LHCN-M2 (cell line): ENCODE results near the gene SDC1. TPM values are rescaled to one million over a fixed set of nuclear protein-coding genes. Genes with fewer than 3 reads are reported as not detected.
A peak's percentile ranks its signal among the peaks of the same experiment; 100 is the strongest.

Experiments used
- DNase-seq: peaks from one replicate; pipeline ENCODE4 v3.0.0-alpha.2; 2012; ENCODE audit warnings: low read depth
- total RNA-seq: library from RNA; depleted of rRNA; stranded (reverse); fragments of >200 nt; gene quantifications from 2 replicates; pipeline ENCODE4 v1.2.3, GENCODE V29; 2014

Gene SDC1
- total RNA-seq, 1 experiment from 2014 or later = 73.1 TPM

- DNase-seq = no peak
Observed at GRCh38 chr2:20227894-20228505, 3.1 kb upstream of the SDC1 start.

GRCh38 chr2:20226152-20226545 is 1.2 kb upstream of the SDC1 start:
- DNase-seq = no peak

- peak; percentile 59 for DNase-seq
Observed at GRCh38 chr2:20225294-20226151, 593 bp upstream of the SDC1 start.

GRCh38 chr2:20224164-20224715 is 690 bp downstream of the SDC1 start:
- no peak for DNase-seq

- peak; percentile 49 for DNase-seq
Observed at GRCh38 chr2:20223407-20224163, 1.3 kb downstream of the SDC1 start.

GRCh38 chr2:20222769-20223406 is 2.0 kb downstream of the SDC1 start:
- no peak for DNase-seq

- DNase-seq = no peak
Observed at GRCh38 chr2:20222014-20222768, 2.7 kb downstream of the SDC1 start.

- DNase-seq = peak; percentile 31
Observed at GRCh38 chr2:20221555-20221973, 3.4 kb downstream of the SDC1 start.

- DNase-seq = no peak
Observed at GRCh38 chr2:20220806-20221554, 4.0 kb downstream of the SDC1 start.

GRCh38 chr2:20219763-20220380 is 5.1 kb downstream of the SDC1 start:
- no peak for DNase-seq

- DNase-seq = no peak
Observed at GRCh38 chr2:20218331-20219320, 6.3 kb downstream of the SDC1 start.

GRCh38 chr2:20217041-20217970 is 7.6 kb downstream of the SDC1 start:
- DNase-seq = peak; percentile 46

- DNase-seq = no peak
Observed at GRCh38 chr2:20216130-20217025, 8.6 kb downstream of the SDC1 start.

GRCh38 chr2:20215183-20216040 is 9.5 kb downstream of the SDC1 start:
- no peak for DNase-seq

- no peak for DNase-seq
Observed at GRCh38 chr2:20214566-20215182, 10.3 kb downstream of the SDC1 start.
